Tibial artery (tissue), 4 donors: Measurements from ENCODE around the gene WNT3A.

Source experiments
- DNase-seq, 2 donors: peaks; one replicate each; pipeline ENCODE4 v3.0.0-alpha.2; 2019
- H3K27ac ChIP-seq, 2 donors: fragments of 200-600 bp; sonication (generic) in 1 of 2; 1 replicate in 1 of 2; 2 replicates in 1 of 2; pipeline ENCODE4 v1.5.1; 2018 to 2019; ENCODE audit warnings: mild to moderate bottlenecking in 1 of 2
- H3K27me3 ChIP-seq, 2 donors: fragments of 200-600 bp; sonication (generic) in 1 of 2; one replicate each; pipeline versions ENCODE4 v1.5.1 to v1.6.0; 2016 to 2019
- H3K36me3 ChIP-seq, 3 donors: fragments of 200-600 bp; sonication (generic) in 2 of 3; one replicate each; pipeline ENCODE4 v1.5.1; 2016 to 2019; ENCODE audit warnings: mild to moderate bottlenecking in 2 of 3
- H3K4me1 ChIP-seq, 4 donors: fragments of 200-600 bp; sonication (generic) in 2 of 4; 1 replicate in 3 of 4; 2 replicates in 1 of 4; pipeline ENCODE4 v1.5.1; 2016 to 2019
- H3K4me3 ChIP-seq, 2 donors: fragments of 200-600 bp; sonication (generic) in 1 of 2; 1 replicate in 1 of 2; 2 replicates in 1 of 2; pipeline ENCODE4 v1.5.1; 2018 to 2019; ENCODE audit warnings: mild to moderate bottlenecking in 2 of 2
- H3K9me3 ChIP-seq, 3 donors: fragments of 200-600 bp; sonication (generic) in 1 of 3; one replicate each; pipeline ENCODE4 v1.5.1; 2016 to 2019
- intact Hi-C: fragments of 100-400 bp; cut with DNase I; formaldehyde crosslinking; loops from one replicate; pipeline ENCODE4 v1.15.0; 2023; ENCODE audit warnings: low total_unique reads
- TF ChIP-seq, protein P1 (sequence below), 2 experiments: fragments of 200-600 bp in 1 of 2; fragments of 450-650 bp in 1 of 2; IDR thresholded peaks; one replicate each; pipeline ENCODE4 v1.5.1; 2017 to 2019; ENCODE audit warnings: antibody characterized with exemption in 2 of 2, mild to moderate bottlenecking in 1 of 2, moderate library complexity in 1 of 2

WNT3A gene

DNA sequence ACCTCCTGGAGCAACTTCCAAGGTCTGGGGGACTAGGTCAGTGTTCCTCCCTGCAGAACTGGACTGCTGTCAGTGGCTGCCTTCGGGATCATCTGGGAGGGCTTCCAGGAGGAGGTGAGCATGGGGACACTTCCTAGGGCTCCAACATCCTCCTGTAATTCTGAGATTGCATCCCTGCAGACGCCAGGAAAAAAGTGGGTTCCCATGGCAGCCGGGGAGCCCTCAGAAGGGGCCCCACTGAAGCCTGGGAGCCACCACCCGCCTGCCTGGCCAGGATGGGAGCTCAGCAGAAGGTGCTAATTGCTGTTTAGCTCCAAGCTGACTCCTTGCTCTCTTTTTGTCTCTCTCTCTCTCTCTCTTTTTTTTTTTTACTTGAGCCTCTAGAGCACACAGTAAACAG, 59.6 kb downstream of the WNT3A start:
- Histone ChIP-seq H3K4me3 (no peak overlapping the region), H3K4me1 (no peaks in the 10 kb centered on the region), H3K36me3 (no peaks in the 10 kb centered on the region), H3K9me3 (no peaks in the 10 kb centered on the region), H3K27ac (no peak overlapping the region), H3K27me3 (peaks cover 0 to 91% of the 10 kb centered on the region in 2 donors)
- DNase-seq = no peak
- TF ChIP-seq, protein P1, sequence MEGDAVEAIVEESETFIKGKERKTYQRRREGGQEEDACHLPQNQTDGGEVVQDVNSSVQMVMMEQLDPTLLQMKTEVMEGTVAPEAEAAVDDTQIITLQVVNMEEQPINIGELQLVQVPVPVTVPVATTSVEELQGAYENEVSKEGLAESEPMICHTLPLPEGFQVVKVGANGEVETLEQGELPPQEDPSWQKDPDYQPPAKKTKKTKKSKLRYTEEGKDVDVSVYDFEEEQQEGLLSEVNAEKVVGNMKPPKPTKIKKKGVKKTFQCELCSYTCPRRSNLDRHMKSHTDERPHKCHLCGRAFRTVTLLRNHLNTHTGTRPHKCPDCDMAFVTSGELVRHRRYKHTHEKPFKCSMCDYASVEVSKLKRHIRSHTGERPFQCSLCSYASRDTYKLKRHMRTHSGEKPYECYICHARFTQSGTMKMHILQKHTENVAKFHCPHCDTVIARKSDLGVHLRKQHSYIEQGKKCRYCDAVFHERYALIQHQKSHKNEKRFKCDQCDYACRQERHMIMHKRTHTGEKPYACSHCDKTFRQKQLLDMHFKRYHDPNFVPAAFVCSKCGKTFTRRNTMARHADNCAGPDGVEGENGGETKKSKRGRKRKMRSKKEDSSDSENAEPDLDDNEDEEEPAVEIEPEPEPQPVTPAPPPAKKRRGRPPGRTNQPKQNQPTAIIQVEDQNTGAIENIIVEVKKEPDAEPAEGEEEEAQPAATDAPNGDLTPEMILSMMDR (IDR thresholded peaks at IDR 0.05) = no peak
- intact Hi-C loops = no loop called here

DNA sequence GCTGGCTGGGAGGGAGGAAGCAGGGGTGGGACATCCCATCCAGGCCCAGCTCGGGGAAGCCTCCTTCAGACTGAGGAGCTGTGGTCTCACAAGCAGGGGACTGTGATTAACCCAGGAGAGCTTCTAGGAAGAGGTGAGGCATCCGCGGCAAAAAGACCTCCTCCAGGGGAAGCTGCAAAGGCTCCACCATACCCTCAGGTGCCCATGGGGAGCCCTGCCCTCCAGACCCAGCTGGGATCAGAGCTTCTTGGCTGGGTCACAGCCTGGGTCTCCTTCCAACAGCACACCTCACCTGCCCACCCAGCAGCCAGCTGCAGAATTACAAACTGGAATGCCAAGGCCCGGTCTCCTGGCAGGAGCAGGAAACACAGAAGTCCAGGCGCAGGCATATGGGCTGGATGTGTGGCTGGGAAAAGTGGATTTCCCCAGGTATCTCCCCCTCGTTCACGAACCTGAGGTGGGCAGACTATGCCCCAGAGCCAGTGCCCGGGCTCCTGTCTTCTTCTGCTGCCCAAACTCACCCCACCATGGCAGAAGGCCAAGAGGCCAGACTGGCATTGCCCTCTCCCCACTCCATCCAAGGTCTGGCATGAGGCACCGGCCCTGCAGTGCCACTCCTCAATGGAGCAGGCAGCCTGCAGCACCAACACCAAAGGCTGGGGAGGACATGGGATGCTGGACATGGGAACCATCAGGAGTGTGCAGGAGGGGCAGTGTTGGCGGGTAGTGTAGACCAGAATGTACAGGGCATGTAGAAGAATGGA, 60.3 kb downstream of the WNT3A start:
- TF ChIP-seq, protein P1 (IDR thresholded peaks at IDR 0.05) = no peak
- Histone ChIP-seq H3K4me1 (no peaks in the 10 kb centered on the region), H3K27me3 (peaks cover 0 to 87% of the 10 kb centered on the region in 2 donors), H3K9me3 (no peaks in the 10 kb centered on the region), H3K36me3 (no peaks in the 10 kb centered on the region), H3K27ac (no peak overlapping the region), H3K4me3 (no peak overlapping the region)
- intact Hi-C loops = no loop called here
- DNase-seq = no peak

DNA sequence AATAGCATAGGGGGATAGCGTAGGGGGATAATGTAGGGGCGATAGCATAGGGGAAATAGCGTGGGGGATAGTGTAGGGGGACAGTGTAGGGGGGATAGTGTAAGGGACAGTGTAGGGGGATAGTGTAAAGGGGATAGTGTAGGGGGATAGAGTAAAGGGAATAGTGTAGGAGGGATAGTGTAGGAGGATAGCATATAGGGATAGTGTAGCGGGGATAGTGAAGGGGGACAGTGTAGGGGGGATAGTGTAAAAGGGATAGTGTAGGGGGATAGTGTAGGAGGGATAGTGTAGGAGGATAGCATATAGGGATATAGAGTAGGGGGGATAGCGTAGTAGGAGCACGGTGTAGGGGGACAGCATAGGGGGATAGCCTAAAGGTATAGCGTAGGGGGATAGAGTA, 61.6 kb downstream of the WNT3A start:
- no peak overlapping the region for H3K27ac ChIP-seq
- intact Hi-C loops = no loop called here
- H3K4me1 ChIP-seq = peaks cover 0 to 1% (median 0%) of the 10 kb centered on the region in 4 donors
- H3K9me3 ChIP-seq = no peaks in the 10 kb centered on the region
- peaks cover 0 to 74% of the 10 kb centered on the region in 2 donors for H3K27me3 ChIP-seq
- TF ChIP-seq, protein P1 (IDR thresholded peaks at IDR 0.05) = no peak
- H3K36me3 ChIP-seq = no peaks in the 10 kb centered on the region
- H3K4me3 ChIP-seq = no peak overlapping the region
- DNase-seq = no peak

DNA sequence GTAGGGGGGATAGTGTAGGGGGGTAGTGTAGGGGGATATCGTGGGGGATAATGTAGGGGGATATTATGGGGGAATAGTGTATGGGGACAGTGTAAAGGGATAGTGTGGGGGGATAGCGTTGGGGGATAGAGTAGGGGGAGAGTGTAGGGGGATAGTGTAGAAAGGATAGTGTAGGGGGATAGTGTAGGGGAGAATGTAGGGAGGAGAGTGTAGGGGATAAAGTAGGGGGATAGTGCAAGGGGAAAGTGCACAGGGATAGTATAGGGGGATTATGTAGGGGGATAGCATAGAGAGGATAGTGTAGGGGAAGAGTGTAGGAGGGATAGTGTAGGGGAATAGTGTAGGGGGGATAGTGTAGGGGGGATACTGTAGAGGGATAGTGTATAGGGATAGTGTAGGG, 63.4 kb downstream of the WNT3A start:
- intact Hi-C loops = no loop called here
- H3K4me3 ChIP-seq = no peak overlapping the region
- H3K4me1 ChIP-seq = peaks cover 0 to 4% (median 0%) of the 10 kb centered on the region in 4 donors
- H3K27me3 ChIP-seq = peaks cover 0 to 56% of the 10 kb centered on the region in 2 donors
- H3K9me3 ChIP-seq = no peaks in the 10 kb centered on the region
- no peaks in the 10 kb centered on the region for H3K36me3 ChIP-seq
- no peak overlapping the region for H3K27ac ChIP-seq
- TF ChIP-seq, protein P1 (IDR thresholded peaks at IDR 0.05) = no peak
- DNase-seq = no peak

DNA sequence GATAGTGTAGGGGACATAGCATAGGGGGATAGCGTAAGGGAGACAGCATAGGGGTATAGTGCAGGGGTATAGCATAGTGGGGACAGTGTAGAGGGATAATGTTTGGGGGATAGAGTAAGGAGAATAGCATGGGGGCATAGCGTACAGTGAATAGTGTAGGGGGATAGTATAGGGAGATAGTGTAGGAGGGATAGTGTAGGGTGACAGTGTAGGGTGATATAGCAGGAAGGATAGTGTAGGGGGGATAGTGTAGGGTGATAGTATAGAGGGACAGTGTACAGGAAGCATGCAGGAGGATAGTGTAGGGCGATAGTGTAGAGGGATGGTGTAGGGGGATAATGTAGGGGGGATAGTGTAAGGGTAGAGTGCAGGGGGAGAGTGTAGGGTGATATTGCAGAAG, 64.1 kb downstream of the WNT3A start:
- Histone ChIP-seq H3K36me3 (no peaks in the 10 kb centered on the region), H3K4me3 (no peak overlapping the region), H3K9me3 (no peaks in the 10 kb centered on the region), H3K4me1 (peaks cover 0 to 4% (median 0%) of the 10 kb centered on the region in 4 donors), H3K27ac (no peak overlapping the region), H3K27me3 (peaks cover 0 to 49% of the 10 kb centered on the region in 2 donors)
- TF ChIP-seq, protein P1 (IDR thresholded peaks at IDR 0.05) = no peak
- intact Hi-C loops = no loop called here
- DNase-seq = no peak
